PC-9 (cell line): ENCODE results near the gene MSI2.

Source experiments
- EZH2 ChIP-seq: fragments of 200-600 bp; sonication (generic); IDR thresholded peaks from 2 replicates; pipeline ENCODE4 v1.8.0; 2017; ENCODE audit warnings: antibody characterized with exemption, low read depth
- TF ChIP-seq, protein P1 (sequence below): fragments of 200-600 bp; sonication (generic); conservative IDR thresholded peaks from 2 replicates; pipeline ENCODE4 v1.6.1; 2017; ENCODE audit warnings: mixed run types, antibody characterized with exemption, mild to moderate bottlenecking, moderate library complexity

GRCh38 chr17:57268181-57268580 lies 11.9 kb downstream of the MSI2 start:
- TF ChIP-seq, protein P1, sequence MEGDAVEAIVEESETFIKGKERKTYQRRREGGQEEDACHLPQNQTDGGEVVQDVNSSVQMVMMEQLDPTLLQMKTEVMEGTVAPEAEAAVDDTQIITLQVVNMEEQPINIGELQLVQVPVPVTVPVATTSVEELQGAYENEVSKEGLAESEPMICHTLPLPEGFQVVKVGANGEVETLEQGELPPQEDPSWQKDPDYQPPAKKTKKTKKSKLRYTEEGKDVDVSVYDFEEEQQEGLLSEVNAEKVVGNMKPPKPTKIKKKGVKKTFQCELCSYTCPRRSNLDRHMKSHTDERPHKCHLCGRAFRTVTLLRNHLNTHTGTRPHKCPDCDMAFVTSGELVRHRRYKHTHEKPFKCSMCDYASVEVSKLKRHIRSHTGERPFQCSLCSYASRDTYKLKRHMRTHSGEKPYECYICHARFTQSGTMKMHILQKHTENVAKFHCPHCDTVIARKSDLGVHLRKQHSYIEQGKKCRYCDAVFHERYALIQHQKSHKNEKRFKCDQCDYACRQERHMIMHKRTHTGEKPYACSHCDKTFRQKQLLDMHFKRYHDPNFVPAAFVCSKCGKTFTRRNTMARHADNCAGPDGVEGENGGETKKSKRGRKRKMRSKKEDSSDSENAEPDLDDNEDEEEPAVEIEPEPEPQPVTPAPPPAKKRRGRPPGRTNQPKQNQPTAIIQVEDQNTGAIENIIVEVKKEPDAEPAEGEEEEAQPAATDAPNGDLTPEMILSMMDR, result no peak
- no peak for TF ChIP-seq EZH2
